SK-N-SH (cell line): ENCODE results near the gene ANKS1B. TPM values are rescaled to one million over a fixed set of nuclear protein-coding genes. Genes with fewer than 3 reads are reported as not detected.

ENCODE experiments used
- CTCF ChIA-PET: fragments of 300-600, 350-600 bp; formaldehyde crosslinking; extraction: SDS; loops from one replicate; lab custom pipeline; 2021; lab: Yijun Ruan, JAX
- POLR2A ChIA-PET: fragments of 350-600 bp; sonication (Branson Sonifier 250); formaldehyde crosslinking; extraction: SDS; loops from one replicate; lab custom pipeline; 2020; ENCODE audit warnings: antibody characterized with exemption, inconsistent platforms; lab: Yijun Ruan, JAX
- DNase-seq: peaks from one replicate; pipeline ENCODE4 v3.0.0; 2012
- H2AFZ ChIP-seq: fragments of 200-600 bp; sonication (generic); 2 replicates; pipeline ENCODE4 v1.8.1; 2016; ENCODE audit warnings: antibody characterized with exemption, mild to moderate bottlenecking, low read depth
- H3F3A ChIP-seq: fragments of 200-600 bp; sonication (generic); replicated peaks from 2 replicates; pipeline ENCODE3; 2016; ENCODE audit warnings: antibody characterized with exemption, mild to moderate bottlenecking; ENCODE audit not compliant: insufficient read depth
- H3K27ac ChIP-seq, 2 experiments: fragments of 200-500 bp in 1 of 2; fragments of 200-600 bp in 1 of 2; sonication (Bioruptor generic) in 1 of 2; sonication (generic), shearing (Covaris generic) in 1 of 2; 2 replicates each; pipeline versions ENCODE4 v1.5.1 to v1.6.1; 2014 to 2016; ENCODE audit warnings: low read depth in 2 of 2, inconsistent platforms in 1 of 2, low read length in 1 of 2, mild to moderate bottlenecking in 1 of 2, mixed read lengths in 1 of 2
- H3K27me3 ChIP-seq: fragments of 200-600 bp; sonication (generic), shearing (Covaris generic); 2 replicates; pipeline ENCODE4 v1.6.1; 2016; ENCODE audit warnings: mixed run types; ENCODE audit not compliant: insufficient read depth
- H3K36me3 ChIP-seq, 2 experiments: fragments of 200-500 bp in 1 of 2; fragments of 200-600 bp in 1 of 2; sonication (Bioruptor generic) in 1 of 2; sonication (generic) in 1 of 2; replicated peaks in 1 of 2; 2 replicates each; pipeline versions ENCODE3 to v1.5.1; 2014 to 2016; ENCODE audit warnings: low read length in 1 of 2, mild to moderate bottlenecking in 1 of 2; ENCODE audit not compliant: insufficient read depth in 2 of 2, control insufficient read depth in 1 of 2
- H3K4me1 ChIP-seq, 2 experiments: fragments of 200-500 bp in 1 of 2; fragments of 200-600 bp in 1 of 2; sonication (Bioruptor generic) in 1 of 2; sonication (generic), shearing (Covaris generic) in 1 of 2; 2 replicates each; pipeline versions ENCODE4 v1.5.1 to v1.6.1; 2014 to 2016; ENCODE audit warnings: low read depth in 1 of 2, low read length in 1 of 2, mixed run types in 1 of 2; ENCODE audit not compliant: insufficient read depth in 2 of 2, control insufficient read depth in 1 of 2
- H3K4me2 ChIP-seq: fragments of 200-600 bp; sonication (generic), shearing (Covaris generic); 2 replicates; pipeline ENCODE4 v1.6.1; 2017; ENCODE audit warnings: mixed run types
- H3K4me3 ChIP-seq, 2 experiments: fragments of 200-500 bp in 1 of 2; fragments of 200-600 bp in 1 of 2; sonication (Bioruptor generic) in 1 of 2; sonication (generic), shearing (Covaris generic) in 1 of 2; 2 replicates each; pipeline versions ENCODE4 v1.5.1 to v1.8.1; 2014 to 2016; ENCODE audit warnings: low read depth in 2 of 2, inconsistent platforms in 1 of 2, low read length in 1 of 2, mild to moderate bottlenecking in 1 of 2, mixed read lengths in 1 of 2, moderate library complexity in 1 of 2
- H3K79me2 ChIP-seq: fragments of 200-600 bp; sonication (generic); 2 replicates; pipeline ENCODE4 v1.8.1; 2017; ENCODE audit warnings: mild to moderate bottlenecking; ENCODE audit not compliant: insufficient read depth
- H3K9ac ChIP-seq: fragments of 200-600 bp; sonication (generic); 2 replicates; pipeline ENCODE4 v1.6.1; 2017; ENCODE audit warnings: mixed run types
- H3K9me2 ChIP-seq: fragments of 200-600 bp; sonication (generic); 2 replicates; pipeline ENCODE4 v1.6.1; 2017; ENCODE audit warnings: mixed run types
- H3K9me3 ChIP-seq: fragments of 200-600 bp; sonication (generic); 2 replicates; pipeline ENCODE4 v1.6.1; 2017; ENCODE audit warnings: mixed run types, mild to moderate bottlenecking, moderate library complexity
- H4K20me1 ChIP-seq: fragments of 200-600 bp; sonication (generic); 2 replicates; pipeline ENCODE4 v1.6.1; 2017; ENCODE audit warnings: mild to moderate bottlenecking, mixed run types; ENCODE audit not compliant: insufficient read depth
- CHD2 ChIP-seq: fragments of 150-350 bp; IDR thresholded peaks from 2 replicates; pipeline ENCODE4 v1.6.1; 2018; ENCODE audit warnings: low read length; ENCODE audit not compliant: partially characterized antibody
- ELF1 ChIP-seq: IDR thresholded peaks from 2 replicates; pipeline ENCODE4 v1.4.0; 2012
- EZH2phosphoT487 ChIP-seq: fragments of 200-600 bp; sonication (generic); IDR thresholded peaks from 2 replicates; pipeline ENCODE4 v1.6.1; 2017; ENCODE audit warnings: low read depth, mixed run types, mild to moderate bottlenecking, antibody characterized with exemption, moderate library complexity, borderline replicate concordance
- FOXJ3 ChIP-seq: sonication (generic); formaldehyde crosslinking; IDR thresholded peaks from 2 replicates; pipeline ENCODE4 v1.5.1; 2020; ENCODE audit warnings: mild to moderate bottlenecking, missing genetic modification reagents
- FOXM1 ChIP-seq: IDR thresholded peaks from 2 replicates; pipeline ENCODE4 v1.4.0; 2012; ENCODE audit warnings: low read depth, mild to moderate bottlenecking
- JUND ChIP-seq: IDR thresholded peaks from 2 replicates; pipeline ENCODE4 v1.4.0; 2012
- MXI1 ChIP-seq: IDR thresholded peaks from 2 replicates; pipeline ENCODE4 v1.6.1; 2012; ENCODE audit warnings: mild to moderate bottlenecking, low read depth, low read length, improper control_type of control experiment
- NFIC ChIP-seq: IDR thresholded peaks from 2 replicates; pipeline ENCODE4 v1.4.0; 2012; ENCODE audit warnings: borderline replicate concordance
- PBX3 ChIP-seq: IDR thresholded peaks from 2 replicates; pipeline ENCODE4; 2012
- RAD21 ChIP-seq: IDR thresholded peaks from 2 replicates; pipeline ENCODE4 v1.6.1; 2012; ENCODE audit warnings: mild to moderate bottlenecking, low read length
- REST ChIP-seq: IDR thresholded peaks from 2 replicates; pipeline ENCODE4 v1.6.1; 2012; ENCODE audit warnings: mild to moderate bottlenecking, low read depth, low read length, moderate library complexity
- RFX5 ChIP-seq: IDR thresholded peaks from 2 replicates; pipeline ENCODE4 v1.6.1; 2012; ENCODE audit warnings: mild to moderate bottlenecking, improper control_type of control experiment, low read length
- RXRA ChIP-seq: IDR thresholded peaks from 2 replicates; pipeline ENCODE4 v1.4.0; 2012; ENCODE audit warnings: low read depth, mild to moderate bottlenecking, borderline replicate concordance
- SIN3A ChIP-seq: IDR thresholded peaks from 2 replicates; pipeline ENCODE4 v1.6.1; 2012; ENCODE audit warnings: low read depth, mild to moderate bottlenecking, low read length, moderate library complexity, borderline replicate concordance
- SMC3 ChIP-seq: IDR thresholded peaks from 2 replicates; pipeline ENCODE4 v1.6.1; 2012; ENCODE audit warnings: low read depth, low read length, improper control_type of control experiment
- TCF12 ChIP-seq: IDR thresholded peaks from 2 replicates; pipeline ENCODE4 v1.4.0; 2012
- TEAD4 ChIP-seq: IDR thresholded peaks from 2 replicates; pipeline ENCODE4 v1.4.0; 2012; ENCODE audit warnings: mild to moderate bottlenecking, borderline replicate concordance; ENCODE audit not compliant: insufficient read depth
- USF2 ChIP-seq: fragments of 150-350 bp; IDR thresholded peaks from 2 replicates; pipeline ENCODE4 v1.6.1; 2017; ENCODE audit warnings: antibody characterized with exemption, low read length, low read depth, borderline replicate concordance
- YY1 ChIP-seq: IDR thresholded peaks from 2 replicates; pipeline ENCODE4 v1.4.0; 2012; ENCODE audit warnings: low read depth, mild to moderate bottlenecking
- WGBS: methylation state at CpG from one replicate; pipeline ENCODE4 v1.1.6; 2017; ENCODE audit warnings: low lambda C conversion rate; 5-methylcytosine and 5-hydroxymethylcytosine counted together
- polyA plus RNA-seq, 3 experiments: library from polyadenylated mRNA; depleted of rRNA; stranded (reverse); fragments of >200 nt; gene quantifications; 2 replicates each; pipeline ENCODE4 v1.2.3, GENCODE V29; 2012

The ANKS1B gene
- polyA plus RNA-seq, 1 of the 3 experiments (the other 2 are of a cell fraction), result 1.8 TPM

GRCh38 chr12:99769396-99769980, 215.2 kb downstream of the ANKS1B start (continued):
- no peak for TF ChIP-seq RXRA

GRCh38 chr12:99768758-99769157, 216.0 kb downstream of the ANKS1B start:
- H4K20me1 ChIP-seq, result no peaks in the 10 kb centered on the region
- no peak overlapping the region for H3K4me2 ChIP-seq
- no peaks in the 10 kb centered on the region for H3K36me3 ChIP-seq
- CTCF ChIA-PET, result interaction anchor here (1.6 to 4.1 kb wide), 2 partner anchors 378 to 725 kb away, joined by 3 to 37 read pairs; no protein-coding TSS in a partner anchor
- WGBS, result 75% methylated on average over 7 of the region's 7 CpGs
- H3K9ac ChIP-seq, result no peak overlapping the region
- no peaks in the 10 kb centered on the region for H3K9me3 ChIP-seq
- TF ChIP-seq SMC3 (no peak), NFIC (no peak), ELF1 (no peak), FOXJ3 (no peak), REST (no peak), YY1 (no peak), FOXM1 (no peak), TEAD4 (no peak), CHD2 (no peak), RAD21 (no peak), SIN3A (no peak), USF2 (no peak), RFX5 (no peak), PBX3 (no peak), TCF12 (no peak), EZH2phosphoT487 (no peak), JUND (no peak), MXI1 (no peak)
- no peak overlapping the region for H2AFZ ChIP-seq
- no peak for DNase-seq
- POLR2A ChIA-PET, result no interaction called here
- no peak overlapping the region for H3K27ac ChIP-seq
- no peaks in the 10 kb centered on the region for H3K27me3 ChIP-seq
- H3K4me3 ChIP-seq, result no peak overlapping the region
- H3K4me1 ChIP-seq, result no peaks in the 10 kb centered on the region
- H3K79me2 ChIP-seq, result no peaks in the 10 kb centered on the region
- no peaks in the 10 kb centered on the region for H3K9me2 ChIP-seq
- H3F3A ChIP-seq, result no peaks in the 10 kb centered on the region
